Lung (tissue), 12 donors: ENCODE results near the gene MED13L. TPM values are rescaled to one million over a fixed set of nuclear protein-coding genes. Genes with fewer than 3 reads are reported as not detected.

Experiments used
- ATAC-seq: fragments of 200-7000 bp; cut with Tn5 transposase; one replicate; pipeline ENCODE4 v1.9.1; 2020; ENCODE audit warnings: moderate number of reproducible peaks; ENCODE audit not compliant: insufficient read depth, low FRiP score
- DNase-seq, 3 donors: peaks; one replicate each; pipeline ENCODE4 v3.0.0-alpha.2; 2013 to 2017
- H3K27ac ChIP-seq, 2 donors: one replicate each; pipeline ENCODE4 v1.5.1; 2013; ENCODE audit warnings: mild to moderate bottlenecking in 2 of 2, moderate library complexity in 2 of 2, control low read depth in 1 of 2, inconsistent platforms in 1 of 2, low read depth in 1 of 2, low read length in 1 of 2
- H3K27me3 ChIP-seq, 3 donors: one replicate each; pipeline ENCODE4 v1.5.1; 2013; ENCODE audit warnings: low read length in 2 of 3; ENCODE audit not compliant: control insufficient read depth in 3 of 3, insufficient read depth in 3 of 3
- H3K36me3 ChIP-seq, 4 donors: one replicate each; pipeline ENCODE4 v1.5.1; 2013; ENCODE audit warnings: low read length in 4 of 4, mild to moderate bottlenecking in 1 of 4, moderate library complexity in 1 of 4; ENCODE audit not compliant: control insufficient read depth in 4 of 4, insufficient read depth in 4 of 4
- H3K4me1 ChIP-seq, 5 donors: one replicate each; pipeline ENCODE4 v1.5.1; 2013; ENCODE audit warnings: low read length in 5 of 5, mild to moderate bottlenecking in 2 of 5, moderate library complexity in 1 of 5; ENCODE audit not compliant: control insufficient read depth in 5 of 5, insufficient read depth in 5 of 5
- H3K4me3 ChIP-seq: one replicate; pipeline ENCODE4 v1.5.1; 2013; ENCODE audit warnings: mild to moderate bottlenecking, control low read depth, moderate library complexity
- H3K9ac ChIP-seq, 2 donors: one replicate each; pipeline ENCODE4 v1.5.1; 2013; ENCODE audit warnings: low read length in 2 of 2, control low read depth in 1 of 2; ENCODE audit not compliant: insufficient read depth in 1 of 2
- H3K9me3 ChIP-seq, 4 donors: one replicate each; pipeline ENCODE4 v1.5.1; 2013; ENCODE audit warnings: low read length in 3 of 4, mild to moderate bottlenecking in 1 of 4, moderate library complexity in 1 of 4; ENCODE audit not compliant: control insufficient read depth in 4 of 4, insufficient read depth in 3 of 4
- CTCF ChIP-seq: IDR thresholded peaks from 2 replicates; pipeline ENCODE4 v1.5.1; 2012; ENCODE audit warnings: mild to moderate bottlenecking; ENCODE audit errors: control extremely low read depth, extremely low read depth
- WGBS, 2 donors: extraction: QIAGEN DNeasy Blood & Tissue Kit; methylation state at CpG; one replicate each; pipeline ENCODE4 v1.1.7; 2013; 5-methylcytosine and 5-hydroxymethylcytosine counted together
- polyA plus RNA-seq, 2 donors: library from polyadenylated mRNA; stranded (reverse); fragments of 200-250 nt; gene quantifications; one replicate each; pipeline ENCODE4 v1.2.1, GENCODE V29; 2013
- total RNA-seq, 2 donors: library from RNA; depleted of rRNA in 1 of 2; stranded (reverse); fragments of >200 nt in 1 of 2; gene quantifications; one replicate each; pipeline ENCODE4 v1.2.1, GENCODE V29; 2014 to 2021
- donor health status: control.
- donor health status: control.
- donor health status: Bipolar disorder and iron deficiency.
- donor health status: healthy.
- donor health status: DM: yes; HTN: yes; CAD: no.

Gene MED13L
- total and polyA plus RNA-seq, 4 donors: 18.2 to 329 (median 71.4) TPM

- 90% methylated on average over 6 of the region's 6 CpGs for WGBS, 2 donors
- TF ChIP-seq CTCF: no peak
- Histone ChIP-seq H3K9me3 (no peaks in the 10 kb centered on the region), H3K4me3 (no peak overlapping the region), H3K27ac (no peak overlapping the region), H3K9ac (no peak overlapping the region), H3K27me3 (no peaks in the 10 kb centered on the region), H3K4me1 (peaks cover 0 to 32% (median 11%) of the 10 kb centered on the region in 5 donors), H3K36me3 (peaks cover 0 to 4% (median 1%) of the 10 kb centered on the region in 4 donors)
- DNase-seq (no peak), ATAC-seq (no peak)
These were observed 331.4 kb downstream of the MED13L start for GRCh38 chr12:115946092-115946491.

- H3K9ac ChIP-seq: no peak overlapping the region
- no peak for ATAC-seq
These were observed 332.0 kb downstream of the MED13L start for GRCh38 chr12:115945491-115945885.

GRCh38 chr12:115944837-115945490 is 332.5 kb downstream of the MED13L start:
- Histone ChIP-seq H3K36me3 (peaks cover 0 to 2% (median 0%) of the 10 kb centered on the region in 4 donors), H3K27ac (no peak overlapping the region), H3K4me3 (no peak overlapping the region), H3K9ac (no peak overlapping the region), H3K27me3 (no peaks in the 10 kb centered on the region), H3K4me1 (peaks cover 0 to 32% (median 11%) of the 10 kb centered on the region in 5 donors), H3K9me3 (peaks cover 0 to 3% (median 0%) of the 10 kb centered on the region in 4 donors)
- DNase-seq: peak; percentile 32 to 77 (median 50)
- ATAC-seq: peak; percentile 42
- no peak for TF ChIP-seq CTCF
- 85 to 88% methylated on average over 24 of the region's 24 CpGs for WGBS, 2 donors

More at GRCh38 chr12:115945491-115945885, 332.0 kb downstream of the MED13L start:
- H3K27ac ChIP-seq: no peak overlapping the region
- no peak for DNase-seq
- no peak for TF ChIP-seq CTCF
- WGBS, 2 donors: 69 to 82% methylated on average over 5 of the region's 5 CpGs
- H3K4me3 ChIP-seq: no peak overlapping the region
- H3K36me3 ChIP-seq: peaks cover 0 to 3% (median 1%) of the 10 kb centered on the region in 4 donors
- no peaks in the 10 kb centered on the region for H3K27me3 ChIP-seq
- no peaks in the 10 kb centered on the region for H3K9me3 ChIP-seq
- peaks cover 0 to 32% (median 11%) of the 10 kb centered on the region in 5 donors for H3K4me1 ChIP-seq
